Panc1 (cell line): Measurements from ENCODE around the gene GPR31. TPM values are rescaled to one million over a fixed set of nuclear protein-coding genes. Genes with fewer than 3 reads are reported as not detected.
"Not testable (repeated sequence)": the region's sequence is repeated elsewhere in the genome, so short reads cannot be mapped to it uniquely, and the experiment has no call there.

Source experiments
- ATAC-seq: fragments of 200-7000 bp; cut with Tn5 transposase; 2 replicates; pipeline ENCODE4 v1.9.1; 2020; ENCODE audit warnings: mild to moderate bottlenecking, moderate library complexity
- BruUV-seq: library from RNA; stranded (reverse); fragments of 400-500 nt; replicated peaks from 2 replicates; lab custom pipeline; 2021; lab: Mats Ljungman, UMichigan
- CTCF ChIA-PET: fragments of 300-600 bp; sonication (Branson Sonifier 250); formaldehyde crosslinking; loops from one replicate; lab custom pipeline; 2022; ENCODE audit warnings: antibody characterized with exemption; lab: Charles Lee
- POLR2A ChIA-PET: fragments of 300-600 bp; sonication (Branson Sonifier 250); formaldehyde crosslinking; loops from one replicate; lab custom pipeline; 2022; ENCODE audit warnings: antibody characterized with exemption; lab: Charles Lee
- DNase-seq: peaks from one replicate; pipeline ENCODE4 v3.0.0-alpha.2; 2010; ENCODE audit warnings: low read depth, low spot score
- H3K27ac ChIP-seq: 2 replicates; pipeline ENCODE4 v1.5.1; 2011; ENCODE audit warnings: mild to moderate bottlenecking, low read length, inconsistent platforms
- H3K27me3 ChIP-seq: fragments of 200-500 bp; sonication (Bioruptor generic); 2 replicates; pipeline ENCODE4 v1.6.0; 2014; ENCODE audit warnings: low read length, inconsistent platforms; ENCODE audit not compliant: control insufficient read depth, insufficient read depth
- H3K36me3 ChIP-seq: fragments of 200-500 bp; sonication (Bioruptor generic); 2 replicates; pipeline ENCODE4 v1.5.1; 2014; ENCODE audit warnings: inconsistent platforms, mild to moderate bottlenecking, low read length, moderate library complexity; ENCODE audit not compliant: control insufficient read depth, insufficient read depth
- H3K4me1 ChIP-seq: 2 replicates; pipeline ENCODE4 v1.5.1; 2011; ENCODE audit warnings: inconsistent platforms, mild to moderate bottlenecking, low read length, moderate library complexity; ENCODE audit not compliant: control insufficient read depth, insufficient read depth
- H3K4me3 ChIP-seq, 2 experiments: 2 replicates each; pipeline ENCODE4 v1.5.1; 2011 to 2012; ENCODE audit warnings: low read depth in 2 of 2, low read length in 2 of 2, mild to moderate bottlenecking in 2 of 2, inconsistent platforms in 1 of 2, moderate library complexity in 1 of 2
- H3K9me3 ChIP-seq: fragments of 200-500 bp; sonication (Bioruptor generic); 2 replicates; pipeline ENCODE4 v1.5.1; 2014; ENCODE audit warnings: low read depth, mild to moderate bottlenecking, inconsistent platforms, low read length, moderate library complexity; ENCODE audit not compliant: control insufficient read depth, insufficient read depth
- in situ Hi-C: cut with HindIII; loops from 2 replicates; pipeline ENCODE4 v1.10.0; 2016; ENCODE audit warnings: low sequenced_read_pairs, low pct_unique_long_range_greater_than_20kb
- intact Hi-C: fragments of 100-400 bp; cut with micrococcal nuclease; formaldehyde crosslinking; loops from one replicate; pipeline ENCODE4 v1.10.0; 2022; ENCODE audit not compliant: unreplicated experiment
- total RNA-seq: library from RNA; stranded (reverse); gene quantifications from one replicate; pipeline ENCODE4 v1.2.1, GENCODE V29; 2021; ENCODE audit not compliant: unreplicated experiment
- TF ChIP-seq, protein P1 (sequence below): fragments of 450-650 bp; IDR thresholded peaks from 2 replicates; pipeline ENCODE4 v1.5.1; 2017; ENCODE audit warnings: mild to moderate bottlenecking

The GPR31 gene
- total RNA-seq, 1 experiment from 2014 or later: not detected

DNA sequence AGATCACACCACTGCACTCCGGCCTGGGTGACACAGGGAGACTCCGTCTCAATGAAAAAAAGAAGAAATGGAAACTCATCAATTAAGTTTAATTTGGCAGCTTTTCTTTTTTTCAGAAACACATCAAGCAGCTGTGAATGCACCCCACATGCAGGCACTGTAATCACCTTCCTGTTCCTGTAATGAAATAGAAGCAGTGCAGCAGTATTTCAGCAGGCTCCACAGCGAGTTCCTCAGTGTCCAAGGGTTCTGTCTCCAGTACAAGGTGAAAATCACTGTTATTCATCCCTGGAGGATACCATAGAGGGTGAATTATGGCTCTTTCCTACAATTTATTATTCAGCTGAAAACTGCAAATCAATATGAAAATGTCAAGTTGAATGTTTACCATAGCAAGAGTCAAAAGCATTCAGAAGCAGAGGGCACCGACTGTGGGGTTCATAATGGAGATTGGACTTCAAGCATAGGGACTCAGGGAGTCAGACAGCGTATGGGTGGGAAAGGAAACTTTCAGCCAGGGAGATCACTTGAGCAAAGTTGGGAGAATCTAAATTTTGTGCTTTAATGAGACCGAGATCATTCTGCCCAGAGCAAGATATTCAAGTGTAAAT is 35.8 kb upstream of the GPR31 start:
- in situ Hi-C loops, BruUV-seq, H3K9me3 ChIP-seq, CTCF ChIA-PET, ATAC-seq, H3K4me1 ChIP-seq, H3K27me3 ChIP-seq, H3K27ac ChIP-seq, POLR2A ChIA-PET, DNase-seq, H3K36me3 ChIP-seq, H3K4me3 ChIP-seq: not testable (repeated sequence)
- intact Hi-C loops: loop anchor here (10.0 kb wide), 1 partner anchor 91 kb away; no protein-coding TSS in a partner anchor

DNA sequence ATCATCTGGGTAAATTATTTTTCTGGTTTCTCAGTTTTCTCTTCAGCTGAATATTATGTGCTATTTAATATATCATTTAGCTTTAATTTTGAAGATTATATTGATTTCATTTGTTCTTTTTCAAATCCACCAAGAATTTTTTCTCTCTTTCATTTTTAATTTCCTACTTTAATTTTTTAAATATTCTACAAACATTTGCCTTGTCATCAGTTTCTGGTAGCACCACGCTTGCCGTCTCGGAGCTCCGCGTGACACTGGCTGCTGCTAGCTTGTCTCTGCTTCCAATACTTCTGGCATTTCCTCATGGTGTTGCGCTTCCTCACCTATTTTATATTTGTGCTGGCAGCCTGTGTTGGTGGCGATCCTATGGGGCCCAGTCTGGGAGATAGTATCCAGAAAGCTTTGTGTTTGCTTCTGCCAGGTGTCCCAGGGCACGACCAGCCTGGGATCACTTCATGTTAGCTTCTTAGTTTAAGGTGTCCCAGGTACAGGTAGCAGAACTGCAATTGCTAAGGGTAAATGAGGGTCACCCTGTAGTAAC is 33.3 kb upstream of the GPR31 start:
- ATAC-seq, H3K36me3 ChIP-seq, H3K4me3 ChIP-seq, H3K4me1 ChIP-seq, in situ Hi-C loops, H3K27me3 ChIP-seq, DNase-seq, H3K27ac ChIP-seq, CTCF ChIA-PET, H3K9me3 ChIP-seq, POLR2A ChIA-PET, BruUV-seq: not testable (repeated sequence)
- intact Hi-C loops: loop anchor here (10.0 kb wide), 1 partner anchor 94 kb away; no protein-coding TSS in a partner anchor

DNA sequence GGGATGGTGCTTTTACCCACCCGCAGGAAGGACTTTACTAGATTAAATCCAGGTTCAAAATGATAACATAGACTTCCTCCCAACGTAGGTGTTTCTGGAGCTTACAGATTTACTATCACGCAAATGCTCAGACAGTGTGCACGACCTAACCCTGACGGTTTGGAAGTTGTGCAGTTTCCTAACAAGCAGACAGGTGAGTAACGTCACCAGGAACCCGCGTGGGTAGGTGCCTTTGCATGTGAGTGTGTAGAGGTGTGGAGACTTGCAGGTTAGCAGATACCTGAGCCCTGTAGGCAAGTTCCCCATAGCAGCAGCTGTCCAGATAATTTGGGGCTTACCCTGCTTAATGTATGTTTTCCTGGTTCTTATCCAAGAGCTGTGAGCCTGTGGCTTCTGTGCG is 29.5 kb upstream of the GPR31 start:
- DNase-seq, POLR2A ChIA-PET, CTCF ChIA-PET, H3K36me3 ChIP-seq, H3K4me1 ChIP-seq, in situ Hi-C loops, BruUV-seq, H3K27me3 ChIP-seq, H3K4me3 ChIP-seq, H3K9me3 ChIP-seq, H3K27ac ChIP-seq, ATAC-seq: not testable (repeated sequence)
- intact Hi-C loops: loop anchor here (10.0 kb wide), 1 partner anchor 168 kb away; no protein-coding TSS in a partner anchor

DNA sequence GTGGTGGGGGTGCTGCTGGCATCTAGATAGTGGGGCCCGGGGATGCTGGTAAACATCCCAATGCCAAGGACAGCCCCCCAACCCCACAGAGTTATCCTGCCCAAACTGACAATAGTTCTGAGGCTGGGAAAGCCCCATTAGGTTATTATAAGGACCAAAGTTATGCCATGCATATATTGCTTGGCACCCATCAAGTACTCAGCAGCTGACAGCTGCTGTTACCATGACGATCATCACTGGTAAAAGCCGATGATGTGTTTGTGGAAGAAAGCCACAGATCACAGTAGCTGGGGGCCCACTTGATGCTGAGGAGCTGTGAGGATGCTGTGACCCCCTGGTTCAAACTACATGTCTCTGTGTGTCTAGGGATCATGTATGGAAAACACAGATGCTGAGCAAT is 27.3 kb upstream of the GPR31 start:
- DNase-seq, POLR2A ChIA-PET, H3K36me3 ChIP-seq, H3K4me3 ChIP-seq, ATAC-seq, H3K4me1 ChIP-seq, H3K9me3 ChIP-seq, BruUV-seq, in situ Hi-C loops, H3K27me3 ChIP-seq, CTCF ChIA-PET, H3K27ac ChIP-seq: not testable (repeated sequence)
- intact Hi-C loops: loop anchor here (10.0 kb wide), 1 partner anchor 170 kb away; no protein-coding TSS in a partner anchor

DNA sequence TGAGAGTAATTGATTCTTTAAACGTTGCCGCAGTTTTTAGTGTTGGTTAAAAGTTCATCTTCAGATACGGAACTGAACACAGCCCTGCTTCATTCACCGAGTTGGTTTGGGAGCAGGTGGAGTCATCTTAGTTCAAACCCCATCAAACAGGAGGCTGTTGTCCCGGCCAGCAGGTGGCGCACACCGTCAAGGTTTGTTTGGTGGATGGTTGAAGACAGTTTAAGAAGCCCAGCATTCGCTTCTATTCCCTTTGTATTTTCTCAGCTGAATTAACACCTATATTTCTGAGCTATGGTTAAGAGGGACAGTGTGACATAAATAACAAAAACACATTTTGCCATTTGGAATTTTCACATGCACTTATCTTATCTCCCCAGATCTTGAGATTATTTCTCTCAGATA is 25.1 kb upstream of the GPR31 start:
- H3K36me3 ChIP-seq, H3K27me3 ChIP-seq, H3K4me3 ChIP-seq, H3K9me3 ChIP-seq, CTCF ChIA-PET, POLR2A ChIA-PET, BruUV-seq, DNase-seq, H3K4me1 ChIP-seq, H3K27ac ChIP-seq, in situ Hi-C loops: not testable (repeated sequence)
- intact Hi-C loops: loop anchor here (10.0 kb wide), 1 partner anchor 172 kb away; no protein-coding TSS in a partner anchor
- TF ChIP-seq, protein P1, sequence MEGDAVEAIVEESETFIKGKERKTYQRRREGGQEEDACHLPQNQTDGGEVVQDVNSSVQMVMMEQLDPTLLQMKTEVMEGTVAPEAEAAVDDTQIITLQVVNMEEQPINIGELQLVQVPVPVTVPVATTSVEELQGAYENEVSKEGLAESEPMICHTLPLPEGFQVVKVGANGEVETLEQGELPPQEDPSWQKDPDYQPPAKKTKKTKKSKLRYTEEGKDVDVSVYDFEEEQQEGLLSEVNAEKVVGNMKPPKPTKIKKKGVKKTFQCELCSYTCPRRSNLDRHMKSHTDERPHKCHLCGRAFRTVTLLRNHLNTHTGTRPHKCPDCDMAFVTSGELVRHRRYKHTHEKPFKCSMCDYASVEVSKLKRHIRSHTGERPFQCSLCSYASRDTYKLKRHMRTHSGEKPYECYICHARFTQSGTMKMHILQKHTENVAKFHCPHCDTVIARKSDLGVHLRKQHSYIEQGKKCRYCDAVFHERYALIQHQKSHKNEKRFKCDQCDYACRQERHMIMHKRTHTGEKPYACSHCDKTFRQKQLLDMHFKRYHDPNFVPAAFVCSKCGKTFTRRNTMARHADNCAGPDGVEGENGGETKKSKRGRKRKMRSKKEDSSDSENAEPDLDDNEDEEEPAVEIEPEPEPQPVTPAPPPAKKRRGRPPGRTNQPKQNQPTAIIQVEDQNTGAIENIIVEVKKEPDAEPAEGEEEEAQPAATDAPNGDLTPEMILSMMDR: peak; percentile 70
- peak; percentile 92 for ATAC-seq

DNA sequence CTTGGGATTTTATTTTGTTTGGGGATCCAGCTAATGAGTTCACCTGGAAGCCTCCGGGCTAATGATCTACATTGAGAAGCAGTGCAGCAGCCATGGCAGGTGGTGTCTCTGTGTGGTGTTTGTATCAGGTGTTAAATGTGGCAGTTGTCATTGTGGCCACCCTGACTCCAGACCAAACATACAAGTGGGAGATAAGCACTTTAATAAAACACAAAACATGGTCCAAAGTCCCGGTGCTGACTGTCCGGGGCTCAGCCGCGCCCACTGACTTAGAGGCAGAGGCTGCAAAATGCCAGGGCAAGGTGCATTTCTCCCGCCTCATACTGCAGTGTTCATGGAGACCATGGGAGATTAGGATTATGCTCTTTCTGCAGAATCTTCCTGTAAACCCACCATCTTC is 23.6 kb upstream of the GPR31 start:
- ATAC-seq: not testable (repeated sequence)
- intact Hi-C loops: loop anchor here (10.0 kb wide), 1 partner anchor 173 kb away; no protein-coding TSS in a partner anchor

More for the DNA sequence above, 23.6 kb upstream of the GPR31 start:
- POLR2A ChIA-PET, H3K9me3 ChIP-seq, H3K36me3 ChIP-seq, BruUV-seq, H3K27ac ChIP-seq, in situ Hi-C loops, H3K4me1 ChIP-seq, CTCF ChIA-PET, H3K27me3 ChIP-seq, H3K4me3 ChIP-seq, DNase-seq: not testable (repeated sequence)
